Progenitor cell of endocrine pancreas (in vitro differentiated cells): ENCODE data around the gene EXOC6B. TPM values are rescaled to one million over a fixed set of nuclear protein-coding genes. Genes with fewer than 3 reads are reported as not detected.

Source experiments
- DNase-seq: peaks from one replicate; pipeline ENCODE4 v3.0.0; 2021; ENCODE audit warnings: low spot score; ENCODE audit not compliant: unreplicated experiment
- H3K27ac Mint-ChIP-seq: 2 replicates; pipeline ENCODE4 v1.8.0; 2021; ENCODE audit warnings: mild to moderate bottlenecking, moderate library complexity, mixed read lengths
- H3K27me3 Mint-ChIP-seq: 2 replicates; pipeline ENCODE4 v1.8.0; 2021; ENCODE audit warnings: mixed read lengths
- H3K36me3 Mint-ChIP-seq: 2 replicates; pipeline ENCODE4 v1.8.0; 2022; ENCODE audit warnings: mixed read lengths; ENCODE audit not compliant: insufficient read depth
- H3K4me1 Mint-ChIP-seq: 2 replicates; pipeline ENCODE4 v1.8.0; 2021; ENCODE audit warnings: low read depth, mixed read lengths
- H3K4me3 Mint-ChIP-seq: 2 replicates; pipeline ENCODE4 v1.8.0; 2021; ENCODE audit warnings: low read depth, mild to moderate bottlenecking, moderate library complexity, mixed read lengths
- H3K9me3 Mint-ChIP-seq: 2 replicates; pipeline ENCODE4 v1.8.0; 2021; ENCODE audit warnings: low read depth, mixed read lengths
- total RNA-seq: library from RNA; stranded (reverse); gene quantifications from 2 replicates; pipeline ENCODE4 v1.2.1, GENCODE V29; 2021
- TF ChIP-seq, protein P1 (sequence below): fragments of 200-600 bp; sonication (generic); IDR thresholded peaks from one replicate; pipeline ENCODE4 v1.5.0; 2021; ENCODE audit warnings: antibody characterized with exemption, mild to moderate bottlenecking; ENCODE audit not compliant: unreplicated experiment

The EXOC6B gene
- total RNA-seq, 1 donor from 2014 or later = 71.9 TPM

DNA sequence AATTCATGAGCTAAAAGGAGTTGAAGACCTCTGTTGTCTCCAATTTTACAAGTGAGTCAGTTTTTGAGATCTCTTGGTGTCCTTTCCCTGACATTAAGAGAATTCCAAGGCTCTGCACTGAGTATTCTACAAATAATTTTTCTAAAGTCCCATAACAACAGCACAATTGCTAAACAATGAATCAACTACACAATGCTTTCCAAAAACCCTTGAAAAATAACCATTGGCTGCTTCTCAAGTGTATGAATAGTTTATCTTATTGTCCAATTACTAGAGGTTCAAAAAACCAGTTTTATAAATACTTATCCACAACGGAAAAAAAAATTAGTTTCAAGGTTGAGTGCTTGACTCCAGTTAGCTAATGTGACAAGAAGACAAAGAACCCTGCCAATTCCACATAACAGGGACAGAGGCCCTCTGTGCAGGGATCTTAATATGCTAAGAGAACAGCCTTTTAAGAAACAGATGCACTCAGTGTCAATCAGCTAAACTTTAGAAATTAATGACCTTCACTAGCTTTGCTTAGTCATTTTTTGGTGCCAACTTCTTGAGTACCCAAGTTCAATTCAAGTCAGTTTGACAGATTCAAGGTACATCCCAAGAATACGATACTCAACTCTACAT, 411.6 kb downstream of the EXOC6B start:
- H3K4me3 Mint-ChIP-seq = no peak overlapping the region
- peaks cover 9% of the 10 kb centered on the region for H3K9me3 Mint-ChIP-seq
- no peaks in the 10 kb centered on the region for H3K4me1 Mint-ChIP-seq
- DNase-seq = no peak
- TF ChIP-seq, protein P1, sequence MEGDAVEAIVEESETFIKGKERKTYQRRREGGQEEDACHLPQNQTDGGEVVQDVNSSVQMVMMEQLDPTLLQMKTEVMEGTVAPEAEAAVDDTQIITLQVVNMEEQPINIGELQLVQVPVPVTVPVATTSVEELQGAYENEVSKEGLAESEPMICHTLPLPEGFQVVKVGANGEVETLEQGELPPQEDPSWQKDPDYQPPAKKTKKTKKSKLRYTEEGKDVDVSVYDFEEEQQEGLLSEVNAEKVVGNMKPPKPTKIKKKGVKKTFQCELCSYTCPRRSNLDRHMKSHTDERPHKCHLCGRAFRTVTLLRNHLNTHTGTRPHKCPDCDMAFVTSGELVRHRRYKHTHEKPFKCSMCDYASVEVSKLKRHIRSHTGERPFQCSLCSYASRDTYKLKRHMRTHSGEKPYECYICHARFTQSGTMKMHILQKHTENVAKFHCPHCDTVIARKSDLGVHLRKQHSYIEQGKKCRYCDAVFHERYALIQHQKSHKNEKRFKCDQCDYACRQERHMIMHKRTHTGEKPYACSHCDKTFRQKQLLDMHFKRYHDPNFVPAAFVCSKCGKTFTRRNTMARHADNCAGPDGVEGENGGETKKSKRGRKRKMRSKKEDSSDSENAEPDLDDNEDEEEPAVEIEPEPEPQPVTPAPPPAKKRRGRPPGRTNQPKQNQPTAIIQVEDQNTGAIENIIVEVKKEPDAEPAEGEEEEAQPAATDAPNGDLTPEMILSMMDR = no peak
- H3K36me3 Mint-ChIP-seq = peaks cover 11% of the 10 kb centered on the region
- no peaks in the 10 kb centered on the region for H3K27me3 Mint-ChIP-seq
- no peak overlapping the region for H3K27ac Mint-ChIP-seq

DNA sequence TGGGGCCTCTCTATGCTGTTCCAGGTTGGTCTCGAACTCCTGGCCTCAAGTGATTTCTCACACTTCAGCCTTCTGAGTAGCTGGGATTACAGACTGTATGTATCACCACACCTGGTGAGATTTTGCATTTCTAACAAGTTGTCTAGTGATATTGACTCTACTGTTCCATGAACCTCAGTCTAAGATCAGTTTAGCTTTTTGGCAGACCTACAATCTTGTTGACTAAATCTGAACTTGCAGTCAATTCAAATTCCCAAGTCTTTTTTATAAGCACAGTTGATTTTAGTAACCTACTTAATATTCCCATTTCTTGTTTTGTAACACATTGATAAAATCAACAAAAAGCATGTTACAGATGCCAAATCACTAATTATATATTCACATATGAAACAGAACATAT, 412.1 kb downstream of the EXOC6B start:
- no peak overlapping the region for H3K27ac Mint-ChIP-seq
- TF ChIP-seq, protein P1 = no peak
- no peaks in the 10 kb centered on the region for H3K4me1 Mint-ChIP-seq
- H3K36me3 Mint-ChIP-seq = peaks cover 14% of the 10 kb centered on the region
- no peak for DNase-seq
- no peaks in the 10 kb centered on the region for H3K27me3 Mint-ChIP-seq
- H3K4me3 Mint-ChIP-seq = no peak overlapping the region
- peaks cover 9% of the 10 kb centered on the region for H3K9me3 Mint-ChIP-seq

DNA sequence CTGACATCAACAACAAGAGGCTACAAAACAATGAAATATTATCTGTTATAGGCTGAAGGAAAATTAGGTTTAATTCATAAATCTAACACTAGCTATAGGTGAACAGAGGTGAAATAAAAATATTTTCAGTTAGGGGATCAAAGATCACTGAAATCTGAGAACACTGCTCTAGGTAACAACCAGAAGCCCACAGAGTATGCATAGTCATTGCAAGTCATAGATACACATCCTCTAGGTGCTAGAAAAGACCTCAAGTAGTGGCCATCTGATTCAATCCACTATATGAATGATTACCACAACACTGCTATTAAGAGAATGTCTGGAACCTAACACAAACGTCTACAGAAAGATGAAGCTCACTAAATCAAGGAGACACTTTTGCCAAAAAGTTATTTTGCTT, 413.6 kb downstream of the EXOC6B start:
- no peak for DNase-seq
- TF ChIP-seq, protein P1 = no peak
- no peak overlapping the region for H3K4me3 Mint-ChIP-seq
- no peak overlapping the region for H3K27ac Mint-ChIP-seq
- H3K9me3 Mint-ChIP-seq = peaks cover 9% of the 10 kb centered on the region
- no peaks in the 10 kb centered on the region for H3K4me1 Mint-ChIP-seq
- H3K27me3 Mint-ChIP-seq = no peaks in the 10 kb centered on the region
- H3K36me3 Mint-ChIP-seq = peaks cover 18% of the 10 kb centered on the region

DNA sequence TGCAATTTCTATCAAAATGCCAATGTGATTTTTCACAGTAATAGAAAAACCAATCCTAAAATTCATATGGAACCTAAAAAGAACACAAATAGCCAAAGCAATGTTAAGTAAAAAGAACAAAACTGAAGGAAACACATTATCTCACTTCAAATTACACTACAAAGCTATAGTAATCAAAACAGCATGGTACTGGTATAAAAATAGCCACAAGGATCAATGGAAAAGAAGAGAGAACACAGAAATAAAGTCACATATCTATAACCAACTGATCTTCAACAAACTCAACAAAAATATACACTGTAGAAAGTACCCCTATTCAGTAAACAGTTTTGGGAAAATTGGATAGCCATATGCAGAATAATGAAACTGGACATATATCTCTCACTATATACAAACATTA, 426.0 kb downstream of the EXOC6B start:
- H3K4me1 Mint-ChIP-seq = peaks cover 3% of the 10 kb centered on the region
- peaks cover 15% of the 10 kb centered on the region for H3K9me3 Mint-ChIP-seq
- peaks cover 17% of the 10 kb centered on the region for H3K36me3 Mint-ChIP-seq

DNA sequence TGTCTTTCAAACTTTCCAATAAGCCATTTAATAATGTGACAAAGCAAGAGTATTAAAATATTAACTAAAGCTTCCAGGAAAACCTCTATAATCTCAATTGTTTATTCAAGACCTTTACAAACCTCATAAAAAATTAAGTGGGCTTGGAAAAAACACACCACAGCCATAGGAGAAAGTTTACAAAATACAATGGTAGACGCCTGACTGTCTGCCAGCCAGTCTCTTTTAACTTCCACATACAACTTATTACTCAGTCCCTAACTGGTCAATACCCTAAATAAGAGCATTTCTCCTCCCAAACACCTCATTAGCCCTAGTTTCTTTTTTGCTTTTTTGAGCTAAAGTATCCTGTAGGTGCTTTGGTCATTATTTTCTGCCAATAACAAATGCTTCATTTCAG, 430.7 kb downstream of the EXOC6B start:
- no peak overlapping the region for H3K4me3 Mint-ChIP-seq
- peaks cover 3% of the 10 kb centered on the region for H3K4me1 Mint-ChIP-seq
- H3K9me3 Mint-ChIP-seq = peaks cover 15% of the 10 kb centered on the region
- peaks cover 15% of the 10 kb centered on the region for H3K36me3 Mint-ChIP-seq
- no peak for DNase-seq
- TF ChIP-seq, protein P1 = no peak
- H3K27ac Mint-ChIP-seq = no peak overlapping the region
- no peaks in the 10 kb centered on the region for H3K27me3 Mint-ChIP-seq

More for the DNA sequence above, 426.0 kb downstream of the EXOC6B start:
- Mint-ChIP-seq H3K27me3 (no peaks in the 10 kb centered on the region), H3K27ac (no peak overlapping the region), H3K4me3 (no peak overlapping the region)
- no peak for DNase-seq
- TF ChIP-seq, protein P1 = no peak
